Measurements from ENCODE around the gene KITLG. TPM values are rescaled to one million over a fixed set of nuclear protein-coding genes. Genes with fewer than 3 reads are reported as not detected.
"Not testable (repeated sequence)": the region's sequence is repeated elsewhere in the genome, so short reads cannot be mapped to it uniquely, and the experiment has no call there.

KITLG gene
- polyA plus RNA-seq, 1 of the 3 experiments (the other 2 are of a cell fraction), result 8.9 TPM

DNA sequence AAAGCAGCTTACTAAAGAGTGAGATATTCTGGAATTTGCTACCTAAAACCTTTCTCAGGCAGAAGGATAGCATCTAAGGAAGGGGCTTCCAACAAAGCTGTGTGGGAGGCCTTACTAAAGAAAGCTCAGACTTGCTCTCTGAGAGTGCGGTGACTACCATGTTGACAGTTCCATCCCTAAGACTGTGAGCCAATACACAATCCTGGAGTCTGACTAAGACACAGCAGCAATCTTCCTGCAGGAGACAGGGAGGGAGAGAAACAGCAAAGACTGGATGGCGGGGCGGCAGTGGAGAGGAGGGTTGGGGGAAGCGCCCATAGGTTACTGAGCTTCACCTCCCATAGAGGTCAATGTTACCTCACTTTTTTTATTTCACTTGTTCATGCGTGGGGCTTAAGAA lies 70.9 kb downstream of the KITLG start (continued):
- TF ChIP-seq, protein P1, sequence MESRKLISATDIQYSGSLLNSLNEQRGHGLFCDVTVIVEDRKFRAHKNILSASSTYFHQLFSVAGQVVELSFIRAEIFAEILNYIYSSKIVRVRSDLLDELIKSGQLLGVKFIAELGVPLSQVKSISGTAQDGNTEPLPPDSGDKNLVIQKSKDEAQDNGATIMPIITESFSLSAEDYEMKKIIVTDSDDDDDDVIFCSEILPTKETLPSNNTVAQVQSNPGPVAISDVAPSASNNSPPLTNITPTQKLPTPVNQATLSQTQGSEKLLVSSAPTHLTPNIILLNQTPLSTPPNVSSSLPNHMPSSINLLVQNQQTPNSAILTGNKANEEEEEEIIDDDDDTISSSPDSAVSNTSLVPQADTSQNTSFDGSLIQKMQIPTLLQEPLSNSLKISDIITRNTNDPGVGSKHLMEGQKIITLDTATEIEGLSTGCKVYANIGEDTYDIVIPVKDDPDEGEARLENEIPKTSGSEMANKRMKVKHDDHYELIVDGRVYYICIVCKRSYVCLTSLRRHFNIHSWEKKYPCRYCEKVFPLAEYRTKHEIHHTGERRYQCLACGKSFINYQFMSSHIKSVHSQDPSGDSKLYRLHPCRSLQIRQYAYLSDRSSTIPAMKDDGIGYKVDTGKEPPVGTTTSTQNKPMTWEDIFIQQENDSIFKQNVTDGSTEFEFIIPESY (IDR thresholded peaks at IDR 0.05; ENCODE audit: borderline replicate concordance, low read depth), result no peak
- TF ChIP-seq RAD21 (IDR thresholded peaks at IDR 0.05; ENCODE audit: low read length), result no peak
- no peak for TF ChIP-seq ELF1 (IDR thresholded peaks at IDR 0.05)
- TF ChIP-seq NFIC (IDR thresholded peaks at IDR 0.05; ENCODE audit: borderline replicate concordance), result no peak
- TF ChIP-seq MEF2A (IDR thresholded peaks at IDR 0.05; ENCODE audit: borderline replicate concordance, low read depth), result no peak
- TF ChIP-seq EZH2phosphoT487 (IDR thresholded peaks at IDR 0.05; ENCODE audit: borderline replicate concordance, low read depth), result no peak

GRCh38 chr12:88507851-88508250 lies 72.4 kb downstream of the KITLG start:
- CTCF ChIA-PET; DNase-seq; H3K4me3 ChIP-seq (ENCODE audit: low read depth in 2 of 2, low read length in 1 of 2); H3K27me3 ChIP-seq (ENCODE audit: insufficient read depth); H3K9me3 ChIP-seq; H4K20me1 ChIP-seq (ENCODE audit: insufficient read depth); H3K9me2 ChIP-seq; H3K9ac ChIP-seq; H3K4me2 ChIP-seq; H2AFZ ChIP-seq (ENCODE audit: low read depth); POLR2A ChIA-PET: not testable (repeated sequence)
- H3F3A ChIP-seq (replicated peaks; ENCODE audit: insufficient read depth), result peaks cover 70% of the 10 kb centered on the region
- H3K79me2 ChIP-seq (ENCODE audit: insufficient read depth), result peaks cover 71% of the 10 kb centered on the region
- H3K4me1 ChIP-seq (ENCODE audit: control insufficient read depth in 1 of 2, insufficient read depth in 2 of 2, low read depth in 1 of 2, low read length in 1 of 2), result peaks cover 0 to 43% of the 10 kb centered on the region in 2 experiments; a peak in 2 of 4 replicates
- 97% methylated on average over 12 of the region's 12 CpGs for WGBS (ENCODE audit: low lambda C conversion rate)
- H3K36me3 ChIP-seq (replicated peaks in 1 of 2; ENCODE audit: control insufficient read depth in 1 of 2, insufficient read depth in 2 of 2, low read length in 1 of 2), result peaks cover 16 to 84% of the 10 kb centered on the region in 2 experiments
- H3K27ac ChIP-seq (ENCODE audit: low read depth in 2 of 2, low read length in 1 of 2), result 0 out of 4 replicates have a peak overlapping the region, but pooled peaks of 1 of the 2 experiments have one; percentile 11

DNA sequence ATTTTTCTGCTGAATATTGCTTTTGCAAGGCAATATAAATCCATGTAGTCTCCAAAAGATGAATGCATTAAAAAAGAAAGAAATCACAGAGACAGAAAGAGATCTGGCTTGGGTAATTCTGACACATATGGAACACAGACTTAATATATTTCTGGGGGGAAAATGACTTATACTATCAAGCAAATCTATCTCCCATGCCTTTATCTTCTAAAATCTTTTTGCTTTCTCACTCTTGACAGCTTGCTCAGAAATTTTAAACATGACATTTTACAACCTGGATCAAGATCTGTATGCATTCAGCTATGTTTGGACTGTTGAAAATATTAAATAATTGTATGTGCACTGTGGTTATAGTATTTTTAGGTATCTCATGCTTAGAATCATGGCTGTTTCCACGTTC lies 73.0 kb downstream of the KITLG start:
- CTCF ChIA-PET, result interaction anchor here (1.4 kb wide), 1 partner anchor 12 kb away, joined by 3 read pairs; no protein-coding TSS in a partner anchor

More for the DNA sequence above, 73.0 kb downstream of the KITLG start:
- POLR2A ChIA-PET, result no interaction called here
- Histone ChIP-seq H3K4me3 (ENCODE audit: low read depth in 2 of 2, low read length in 1 of 2) (no peak overlapping the region), H3K9me3 (no peaks in the 10 kb centered on the region), H4K20me1 (ENCODE audit: insufficient read depth) (no peaks in the 10 kb centered on the region), H3K36me3 (replicated peaks in 1 of 2; ENCODE audit: control insufficient read depth in 1 of 2, insufficient read depth in 2 of 2, low read length in 1 of 2) (peaks cover 20 to 84% of the 10 kb centered on the region in 2 experiments), H2AFZ (ENCODE audit: low read depth) (no peak overlapping the region), H3K9ac (no peak overlapping the region), H3K4me1 (ENCODE audit: control insufficient read depth in 1 of 2, insufficient read depth in 2 of 2, low read depth in 1 of 2, low read length in 1 of 2) (peaks cover 0 to 49% of the 10 kb centered on the region in 2 experiments; a peak in 2 of 4 replicates), H3K4me2 (no peak overlapping the region), H3F3A (replicated peaks; ENCODE audit: insufficient read depth) (peaks cover 73% of the 10 kb centered on the region), H3K79me2 (ENCODE audit: insufficient read depth) (peaks cover 71% of the 10 kb centered on the region), H3K27me3 (ENCODE audit: insufficient read depth) (no peaks in the 10 kb centered on the region), H3K27ac (ENCODE audit: low read depth in 2 of 2, low read length in 1 of 2) (peak overlapping the region in 1 of 2 experiments; percentile 62; a peak in 1 of 4 replicates), H3K9me2 (no peaks in the 10 kb centered on the region)
- no peak for DNase-seq
- 59% methylated on average over 1 of the region's 1 CpG for WGBS (ENCODE audit: low lambda C conversion rate)
- TF ChIP-seq EP300 (IDR thresholded peaks at IDR 0.05; ENCODE audit: borderline replicate concordance in 1 of 2, low read depth in 1 of 2, low read length in 1 of 2) (peak in 1 of 2 experiments; percentile 7; a peak in 1 of 4 replicates), RXRA (IDR thresholded peaks at IDR 0.05; ENCODE audit: borderline replicate concordance, low read depth) (no peak)
- TF ChIP-seq, protein P2, sequence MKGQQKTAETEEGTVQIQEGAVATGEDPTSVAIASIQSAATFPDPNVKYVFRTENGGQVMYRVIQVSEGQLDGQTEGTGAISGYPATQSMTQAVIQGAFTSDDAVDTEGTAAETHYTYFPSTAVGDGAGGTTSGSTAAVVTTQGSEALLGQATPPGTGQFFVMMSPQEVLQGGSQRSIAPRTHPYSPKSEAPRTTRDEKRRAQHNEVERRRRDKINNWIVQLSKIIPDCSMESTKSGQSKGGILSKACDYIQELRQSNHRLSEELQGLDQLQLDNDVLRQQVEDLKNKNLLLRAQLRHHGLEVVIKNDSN (IDR thresholded peaks at IDR 0.05; ENCODE audit: borderline replicate concordance, low read depth), result no peak

Measured in SK-N-SH (cell line).